Endodermal cell (in vitro differentiated cells): Measurements from ENCODE around the gene ICA1L. TPM values are rescaled to one million over a fixed set of nuclear protein-coding genes. Genes with fewer than 3 reads are reported as not detected.

ENCODE experiments used
- DNase-seq: peaks from one replicate; pipeline ENCODE4 v3.0.0-alpha.2; 2017
- H3K27ac ChIP-seq: 2 replicates; pipeline ENCODE4 v1.5.1; 2013; ENCODE audit warnings: mild to moderate bottlenecking, low read depth, low read length, moderate library complexity
- H3K27me3 ChIP-seq: 2 replicates; pipeline ENCODE4 v1.6.1; 2013; ENCODE audit warnings: mild to moderate bottlenecking, low read length, moderate library complexity; ENCODE audit not compliant: insufficient read depth, control insufficient read depth, poor library complexity, severe bottlenecking
- H3K36me3 ChIP-seq: 2 replicates; pipeline ENCODE4 v1.7.0; 2013; ENCODE audit warnings: mild to moderate bottlenecking, low read length, moderate library complexity; ENCODE audit not compliant: control insufficient read depth, insufficient read depth
- H3K4me1 ChIP-seq: one replicate; pipeline ENCODE4 v1.7.0; 2013; ENCODE audit warnings: low read length; ENCODE audit not compliant: control insufficient read depth, insufficient read depth
- H3K4me3 ChIP-seq: 2 replicates; pipeline ENCODE4 v1.5.1; 2013; ENCODE audit warnings: mild to moderate bottlenecking, low read length, moderate library complexity
- H3K9ac ChIP-seq: 2 replicates; pipeline ENCODE4 v1.6.1; 2013; ENCODE audit warnings: mild to moderate bottlenecking, low read length, moderate library complexity; ENCODE audit not compliant: poor library complexity, severe bottlenecking; ENCODE audit errors: extremely low read depth
- H3K9me3 ChIP-seq: 2 replicates; pipeline ENCODE4 v1.6.1; 2013; ENCODE audit warnings: mild to moderate bottlenecking, low read length, moderate library complexity; ENCODE audit not compliant: control insufficient read depth
- H3K27ac Mint-ChIP-seq: 2 replicates; pipeline ENCODE4 v1.8.0; 2020; ENCODE audit warnings: mixed read lengths
- H3K27me3 Mint-ChIP-seq: 2 replicates; pipeline ENCODE4 v1.8.0; 2021; ENCODE audit warnings: mild to moderate bottlenecking, mixed read lengths; ENCODE audit not compliant: insufficient read depth
- H3K36me3 Mint-ChIP-seq: 2 replicates; pipeline ENCODE4 v1.8.0; 2020; ENCODE audit warnings: low read depth, mixed read lengths
- H3K4me1 Mint-ChIP-seq: 2 replicates; pipeline ENCODE4 v1.8.0; 2020; ENCODE audit warnings: mixed read lengths
- H3K4me3 Mint-ChIP-seq: 2 replicates; pipeline ENCODE4 v1.8.0; 2020; ENCODE audit warnings: mild to moderate bottlenecking, moderate library complexity, mixed read lengths
- H3K9me3 Mint-ChIP-seq: 2 replicates; pipeline ENCODE4 v1.8.0; 2020; ENCODE audit warnings: mild to moderate bottlenecking, mixed read lengths
- WGBS, 2 experiments: methylation state at CpG; one replicate each; pipeline versions ENCODE4 v1.1.5 to v1.1.7; 2013; ENCODE audit warnings: missing lambda C conversion rate in 2 of 2, mixed read lengths in 1 of 2; ENCODE audit not compliant: insufficient coverage in 1 of 2, insufficient read length in 1 of 2; 5-methylcytosine and 5-hydroxymethylcytosine counted together
- total RNA-seq, 2 donors: library from RNA; stranded (reverse); fragmentation: NEBNext Ultra II Directional in 1 of 2; extraction: Animal tissue kit (Norgen Biotek cat#: 25700) in 1 of 2; gene quantifications; 2 replicates in 1 of 2; 3 replicates in 1 of 2; pipeline ENCODE4 v1.2.1, GENCODE V29; 2021
- TF ChIP-seq, protein P1 (sequence below): fragments of 200-600 bp; sonication (generic); conservative IDR thresholded peaks from 2 replicates; pipeline ENCODE4 v1.5.0; 2021; ENCODE audit warnings: antibody characterized with exemption, mild to moderate bottlenecking

ICA1L gene
- total RNA-seq, 2 donors from 2014 or later = 8.2 to 12.2 TPM

DNA sequence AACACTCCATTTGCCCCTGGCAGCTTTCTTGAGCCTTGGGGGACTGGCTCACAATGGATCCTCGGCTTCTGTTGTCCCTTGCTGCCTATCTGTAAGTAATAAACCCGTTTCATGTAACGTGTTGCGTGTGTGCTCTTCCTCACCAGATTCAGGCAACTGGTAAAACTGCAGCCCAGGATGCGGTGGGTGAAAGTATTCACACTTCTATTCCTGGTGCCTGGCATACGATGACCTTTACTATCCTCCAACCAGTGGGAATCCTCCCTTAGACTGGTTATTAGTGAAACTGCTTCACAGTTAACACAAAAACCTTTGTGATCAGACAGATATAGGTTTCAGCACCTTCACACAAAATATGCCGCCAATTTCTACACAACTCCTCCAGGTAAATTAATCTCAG is 13.6 kb upstream of the ICA1L start:
- H3K4me1 Mint-ChIP-seq = no peaks in the 10 kb centered on the region
- Histone ChIP-seq H3K27ac (no peak overlapping the region), H3K27me3 (no peaks in the 10 kb centered on the region), H3K4me3 (no peak overlapping the region), H3K36me3 (peaks cover 74% of the 10 kb centered on the region), H3K9me3 (no peaks in the 10 kb centered on the region), H3K4me1 (no peaks in the 10 kb centered on the region), H3K9ac (no peak overlapping the region)
- TF ChIP-seq, protein P1, sequence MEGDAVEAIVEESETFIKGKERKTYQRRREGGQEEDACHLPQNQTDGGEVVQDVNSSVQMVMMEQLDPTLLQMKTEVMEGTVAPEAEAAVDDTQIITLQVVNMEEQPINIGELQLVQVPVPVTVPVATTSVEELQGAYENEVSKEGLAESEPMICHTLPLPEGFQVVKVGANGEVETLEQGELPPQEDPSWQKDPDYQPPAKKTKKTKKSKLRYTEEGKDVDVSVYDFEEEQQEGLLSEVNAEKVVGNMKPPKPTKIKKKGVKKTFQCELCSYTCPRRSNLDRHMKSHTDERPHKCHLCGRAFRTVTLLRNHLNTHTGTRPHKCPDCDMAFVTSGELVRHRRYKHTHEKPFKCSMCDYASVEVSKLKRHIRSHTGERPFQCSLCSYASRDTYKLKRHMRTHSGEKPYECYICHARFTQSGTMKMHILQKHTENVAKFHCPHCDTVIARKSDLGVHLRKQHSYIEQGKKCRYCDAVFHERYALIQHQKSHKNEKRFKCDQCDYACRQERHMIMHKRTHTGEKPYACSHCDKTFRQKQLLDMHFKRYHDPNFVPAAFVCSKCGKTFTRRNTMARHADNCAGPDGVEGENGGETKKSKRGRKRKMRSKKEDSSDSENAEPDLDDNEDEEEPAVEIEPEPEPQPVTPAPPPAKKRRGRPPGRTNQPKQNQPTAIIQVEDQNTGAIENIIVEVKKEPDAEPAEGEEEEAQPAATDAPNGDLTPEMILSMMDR = no peak
- 77 to 96% methylated on average over 5 to 7 of the region's 7 CpGs for WGBS, 2 experiments
- peaks cover 78% of the 10 kb centered on the region for H3K36me3 Mint-ChIP-seq
- H3K27me3 Mint-ChIP-seq = no peaks in the 10 kb centered on the region
- no peak for DNase-seq
- H3K9me3 Mint-ChIP-seq = no peaks in the 10 kb centered on the region
- no peak overlapping the region for H3K4me3 Mint-ChIP-seq
- H3K27ac Mint-ChIP-seq = no peak overlapping the region

DNA sequence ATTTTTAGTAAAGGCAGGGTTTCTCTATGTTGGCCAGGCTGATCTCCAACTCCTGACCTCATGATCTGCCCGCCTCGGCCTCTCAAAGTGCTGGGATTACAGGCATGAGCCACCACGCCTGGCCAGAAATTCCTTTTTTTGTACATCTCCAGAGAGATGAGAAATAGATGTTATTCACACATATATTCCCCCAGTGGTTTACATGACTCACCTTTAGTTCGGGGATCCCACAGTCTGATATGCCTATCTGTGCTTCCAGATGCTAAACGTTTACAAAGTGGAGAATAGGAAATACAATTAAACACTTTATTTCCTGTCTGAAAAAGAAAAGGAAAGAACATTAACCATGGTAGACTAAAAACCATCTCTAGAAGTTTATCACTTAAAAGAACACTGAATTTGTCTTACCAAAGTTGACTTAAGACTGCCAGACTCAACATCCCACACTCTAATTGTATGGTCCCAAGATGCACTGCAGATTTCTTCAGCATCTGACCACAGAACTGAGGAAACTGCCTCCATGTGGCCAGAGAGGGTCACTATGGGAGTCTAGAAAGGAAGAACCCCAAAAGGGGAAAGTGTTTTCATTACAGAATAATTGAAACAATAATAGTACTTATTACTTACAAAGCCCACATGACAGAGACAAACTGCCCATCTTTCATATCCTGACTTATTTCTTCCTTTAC is 12.6 kb upstream of the ICA1L start:
- Mint-ChIP-seq H3K27ac (no peak overlapping the region), H3K4me1 (no peaks in the 10 kb centered on the region), H3K27me3 (no peaks in the 10 kb centered on the region), H3K36me3 (peaks cover 78% of the 10 kb centered on the region), H3K9me3 (no peaks in the 10 kb centered on the region), H3K4me3 (no peak overlapping the region)
- no peak overlapping the region for H3K4me3 ChIP-seq
- no peaks in the 10 kb centered on the region for H3K27me3 ChIP-seq
- no peak overlapping the region for H3K27ac ChIP-seq
- WGBS, 2 experiments = 98 to 100% methylated on average over 4 to 5 of the region's 5 CpGs
- H3K9me3 ChIP-seq = no peaks in the 10 kb centered on the region
- TF ChIP-seq, protein P1 = peak; percentile 37
- no peak overlapping the region for H3K9ac ChIP-seq
- peaks cover 75% of the 10 kb centered on the region for H3K36me3 ChIP-seq
- no peak for DNase-seq
- no peaks in the 10 kb centered on the region for H3K4me1 ChIP-seq

DNA sequence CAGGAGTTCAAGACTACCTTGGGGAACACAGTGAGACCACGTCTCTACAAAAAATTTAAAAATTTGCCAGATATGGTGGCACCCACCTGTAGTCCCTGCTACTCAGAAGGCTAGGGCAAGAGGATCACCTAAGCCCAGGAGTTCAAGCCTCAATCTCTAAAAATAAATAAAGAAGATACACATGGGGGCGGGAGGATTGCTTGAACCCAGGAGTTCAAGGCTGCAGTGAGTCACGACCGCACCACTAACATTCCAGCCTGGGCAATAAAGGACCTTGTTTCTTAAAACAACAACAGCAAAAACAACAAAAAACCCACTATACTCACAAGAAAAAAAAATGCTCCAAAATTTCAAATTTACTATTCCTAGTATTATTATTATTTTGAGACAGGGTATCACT is 10.0 kb upstream of the ICA1L start:
- Mint-ChIP-seq H3K9me3 (no peaks in the 10 kb centered on the region), H3K36me3 (peaks cover 64% of the 10 kb centered on the region)

More for the DNA sequence above, 10.0 kb upstream of the ICA1L start:
- WGBS, 2 experiments = 80 to 98% methylated on average over 1 to 4 of the region's 4 CpGs
- Histone ChIP-seq H3K4me3 (no peak overlapping the region), H3K4me1 (no peaks in the 10 kb centered on the region), H3K9me3 (no peaks in the 10 kb centered on the region), H3K9ac (no peak overlapping the region), H3K27ac (no peak overlapping the region), H3K27me3 (no peaks in the 10 kb centered on the region), H3K36me3 (peaks cover 57% of the 10 kb centered on the region)
- no peaks in the 10 kb centered on the region for H3K27me3 Mint-ChIP-seq
- no peaks in the 10 kb centered on the region for H3K4me1 Mint-ChIP-seq
- H3K27ac Mint-ChIP-seq = no peak overlapping the region
- DNase-seq = no peak
- H3K4me3 Mint-ChIP-seq = no peak overlapping the region
- TF ChIP-seq, protein P1 = no peak
